Middle frontal gyrus (tissue), 1 donor: Measurements from ENCODE around the gene GALNT2.

Experiments
- DNase-seq: peaks from one replicate; pipeline ENCODE4 v3.0.0-alpha.2; 2015; ENCODE audit warnings: low spot score; ENCODE audit errors: extremely low spot score

The GALNT2 gene

GRCh38 chr1:230071316-230071715 lies 4.3 kb downstream of the GALNT2 start:
- no peak for DNase-seq

GRCh38 chr1:230072296-230072695 lies 5.3 kb downstream of the GALNT2 start:
- no peak for DNase-seq

GRCh38 chr1:230072866-230073265 lies 5.8 kb downstream of the GALNT2 start:
- DNase-seq = no peak

- no peak for DNase-seq
Observed at GRCh38 chr1:230073371-230074035, 6.5 kb downstream of the GALNT2 start.

GRCh38 chr1:230074270-230074669 lies 7.2 kb downstream of the GALNT2 start:
- no peak for DNase-seq

GRCh38 chr1:230074762-230075161 lies 7.7 kb downstream of the GALNT2 start:
- DNase-seq = no peak

GRCh38 chr1:230076121-230076520 lies 9.1 kb downstream of the GALNT2 start:
- DNase-seq = no peak

- no peak for DNase-seq
Observed at GRCh38 chr1:230077011-230077410, 10.0 kb downstream of the GALNT2 start.

- DNase-seq = no peak
Observed at GRCh38 chr1:230077436-230078213, 10.6 kb downstream of the GALNT2 start.

GRCh38 chr1:230079199-230080024 lies 12.4 kb downstream of the GALNT2 start:
- DNase-seq = no peak

- DNase-seq = no peak
Observed at GRCh38 chr1:230080822-230081221, 13.8 kb downstream of the GALNT2 start.

GRCh38 chr1:230081751-230082150 lies 14.7 kb downstream of the GALNT2 start:
- no peak for DNase-seq

- no peak for DNase-seq
Observed at GRCh38 chr1:230082211-230082610, 15.2 kb downstream of the GALNT2 start.

GRCh38 chr1:230083053-230083452 lies 16.0 kb downstream of the GALNT2 start:
- no peak for DNase-seq

- no peak for DNase-seq
Observed at GRCh38 chr1:230083746-230084407, 16.8 kb downstream of the GALNT2 start.

- no peak for DNase-seq
Observed at GRCh38 chr1:230084408-230085177, 17.6 kb downstream of the GALNT2 start.

- DNase-seq = no peak
Observed at GRCh38 chr1:230085178-230085515, 18.1 kb downstream of the GALNT2 start.

- DNase-seq = no peak
Observed at GRCh38 chr1:230086151-230086550, 19.1 kb downstream of the GALNT2 start.

GRCh38 chr1:230087028-230087716 lies 20.1 kb downstream of the GALNT2 start:
- DNase-seq = no peak

- DNase-seq = no peak
Observed at GRCh38 chr1:230087717-230088105, 20.7 kb downstream of the GALNT2 start.
